Measurements from ENCODE around the gene STAT1.

Gene STAT1

GRCh38 chr2:190973726-190974628 is 40.0 kb downstream of the STAT1 start (continued):
- TF ChIP-seq PPARA (CRISPR knock-in tag; IDR thresholded peaks at IDR 0.05; ENCODE audit: borderline replicate concordance) (no peak), TSHZ2 (CRISPR knock-in tag; IDR thresholded peaks at IDR 0.05) (no peak), RARB (CRISPR knock-in tag; IDR thresholded peaks at IDR 0.05) (no peak)

- TF ChIP-seq BACH2 (CRISPR knock-in tag; IDR thresholded peaks at IDR 0.05; ENCODE audit: borderline replicate concordance) = no peak
- no peak for TF ChIP-seq ZNF8 (CRISPR knock-in tag; IDR thresholded peaks at IDR 0.05)
- TF ChIP-seq CSDC2 (CRISPR knock-in tag; IDR thresholded peaks at IDR 0.05) = no peak
- no peak for TF ChIP-seq POU6F1 (CRISPR knock-in tag; IDR thresholded peaks at IDR 0.05; ENCODE audit: borderline replicate concordance, low read depth)
- TF ChIP-seq CREB5 (CRISPR knock-in tag; IDR thresholded peaks at IDR 0.05; ENCODE audit: low read depth) = no peak
- TF ChIP-seq TOX (CRISPR knock-in tag; IDR thresholded peaks at IDR 0.05; ENCODE audit: borderline replicate concordance) = no peak
- no peak for TF ChIP-seq ARNTL (CRISPR knock-in tag; IDR thresholded peaks at IDR 0.05; ENCODE audit: borderline replicate concordance, low read depth)
- no peak for TF ChIP-seq OSR1 (CRISPR knock-in tag; IDR thresholded peaks at IDR 0.05)
- no peak for ATAC-seq
Observed at GRCh38 chr2:190973262-190973661, 40.7 kb downstream of the STAT1 start.

GRCh38 chr2:190972846-190973245 is 41.1 kb downstream of the STAT1 start:
- no peak for TF ChIP-seq ZFP3 (CRISPR knock-in tag; IDR thresholded peaks at IDR 0.05)
- TF ChIP-seq RARB (CRISPR knock-in tag; IDR thresholded peaks at IDR 0.05) = no peak
- TF ChIP-seq GLIS3 (CRISPR knock-in tag; IDR thresholded peaks at IDR 0.05) = no peak
- no peak for TF ChIP-seq TCF4 (CRISPR knock-in tag; IDR thresholded peaks at IDR 0.05; ENCODE audit: borderline replicate concordance)
- no peak for ATAC-seq

GRCh38 chr2:190972213-190972612 is 41.8 kb downstream of the STAT1 start:
- ATAC-seq = no peak
- TF ChIP-seq TSHZ2 (CRISPR knock-in tag; IDR thresholded peaks at IDR 0.05) (no peak), TOX (CRISPR knock-in tag; IDR thresholded peaks at IDR 0.05; ENCODE audit: borderline replicate concordance) (no peak), ZNF565 (CRISPR knock-in tag; conservative IDR thresholded peaks at IDR 0.05; ENCODE audit: low read depth) (no peak), POU6F1 (CRISPR knock-in tag; IDR thresholded peaks at IDR 0.05; ENCODE audit: borderline replicate concordance, low read depth) (no peak), OSR1 (CRISPR knock-in tag; IDR thresholded peaks at IDR 0.05) (no peak), TCF4 (CRISPR knock-in tag; IDR thresholded peaks at IDR 0.05; ENCODE audit: borderline replicate concordance) (no peak), ZNF70 (CRISPR knock-in tag; IDR thresholded peaks at IDR 0.05) (no peak), ESRRG (CRISPR knock-in tag; IDR thresholded peaks at IDR 0.05) (no peak), CREB5 (CRISPR knock-in tag; IDR thresholded peaks at IDR 0.05; ENCODE audit: low read depth) (no peak), BACH2 (CRISPR knock-in tag; IDR thresholded peaks at IDR 0.05; ENCODE audit: borderline replicate concordance) (no peak), ISL1 (CRISPR knock-in tag; IDR thresholded peaks at IDR 0.05) (no peak), CSRNP3 (CRISPR knock-in tag; IDR thresholded peaks at IDR 0.05) (no peak), PPARA (CRISPR knock-in tag; IDR thresholded peaks at IDR 0.05; ENCODE audit: borderline replicate concordance) (no peak), GLIS3 (CRISPR knock-in tag; IDR thresholded peaks at IDR 0.05) (no peak), SNAI2 (CRISPR knock-in tag; IDR thresholded peaks at IDR 0.05) (no peak), ZC3H10 (CRISPR knock-in tag; IDR thresholded peaks at IDR 0.05) (no peak), ZFP30 (CRISPR knock-in tag; IDR thresholded peaks at IDR 0.05) (no peak)
